GM18502 (cell line): ENCODE data around the gene SYCE3.
"Not testable (repeated sequence)": the region's sequence is repeated elsewhere in the genome, so short reads cannot be mapped to it uniquely, and the experiment has no call there.

ENCODE experiments used
- ATAC-seq: cut with Tn5 transposase; IDR thresholded peaks from one replicate; pipeline ENCODE4 v1.9.1; 2021; ENCODE audit warnings: mild to moderate bottlenecking; ENCODE audit not compliant: unreplicated experiment, poor library complexity

The SYCE3 gene

GRCh38 chr22:50522806-50523438, 39.8 kb downstream of the SYCE3 start:
- ATAC-seq = no peak

DNA sequence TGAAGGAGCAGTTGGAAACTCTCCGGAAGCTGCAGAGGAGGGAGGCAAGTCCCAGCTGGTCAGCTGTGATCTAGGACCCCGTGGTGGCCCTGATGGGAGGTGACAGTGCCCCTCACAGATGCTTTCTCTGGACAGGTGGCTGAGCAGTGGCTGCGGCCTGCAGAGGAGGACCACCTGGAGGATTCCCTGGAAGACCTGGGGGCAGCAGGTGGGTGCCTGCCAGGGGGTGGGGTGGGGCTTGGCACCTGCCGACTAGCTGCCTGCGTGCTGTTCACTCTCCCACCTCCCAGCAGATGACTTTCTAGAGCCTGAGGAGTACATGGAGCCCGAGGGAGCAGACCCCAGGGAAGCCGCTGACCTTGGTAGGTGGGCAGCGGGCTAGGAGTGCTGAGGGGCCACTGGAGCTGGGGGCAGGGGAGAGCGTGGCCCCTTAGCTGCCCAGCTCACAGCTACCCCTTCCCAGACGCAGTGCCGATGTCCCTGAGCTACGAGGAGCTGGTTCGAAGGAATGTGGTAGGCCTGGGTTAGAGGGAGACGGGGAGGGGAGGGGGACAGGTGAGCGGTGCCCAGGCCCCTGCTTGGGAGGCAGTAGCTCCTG, 40.4 kb downstream of the SYCE3 start:
- no peak for ATAC-seq

DNA sequence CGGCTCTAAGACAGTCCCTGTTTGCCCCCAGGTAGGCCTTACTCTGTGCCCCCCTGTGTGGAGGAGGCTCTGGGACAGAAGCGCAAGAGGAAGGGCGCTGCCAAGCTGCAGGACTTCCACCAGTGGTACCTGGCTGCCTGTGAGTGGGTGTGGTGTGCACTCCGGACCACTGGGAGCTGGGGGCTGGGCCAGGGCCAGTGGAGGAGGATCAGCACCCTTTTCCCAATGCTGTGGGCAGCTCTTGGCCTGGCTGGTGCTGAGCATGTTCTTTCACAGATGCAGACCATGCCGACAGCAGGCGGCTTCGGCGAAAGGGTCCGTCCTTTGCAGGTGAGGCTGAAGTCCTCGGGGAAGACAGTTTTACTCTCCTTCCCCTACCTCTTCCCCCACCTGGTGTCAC, 41.0 kb downstream of the SYCE3 start:
- ATAC-seq = no peak

DNA sequence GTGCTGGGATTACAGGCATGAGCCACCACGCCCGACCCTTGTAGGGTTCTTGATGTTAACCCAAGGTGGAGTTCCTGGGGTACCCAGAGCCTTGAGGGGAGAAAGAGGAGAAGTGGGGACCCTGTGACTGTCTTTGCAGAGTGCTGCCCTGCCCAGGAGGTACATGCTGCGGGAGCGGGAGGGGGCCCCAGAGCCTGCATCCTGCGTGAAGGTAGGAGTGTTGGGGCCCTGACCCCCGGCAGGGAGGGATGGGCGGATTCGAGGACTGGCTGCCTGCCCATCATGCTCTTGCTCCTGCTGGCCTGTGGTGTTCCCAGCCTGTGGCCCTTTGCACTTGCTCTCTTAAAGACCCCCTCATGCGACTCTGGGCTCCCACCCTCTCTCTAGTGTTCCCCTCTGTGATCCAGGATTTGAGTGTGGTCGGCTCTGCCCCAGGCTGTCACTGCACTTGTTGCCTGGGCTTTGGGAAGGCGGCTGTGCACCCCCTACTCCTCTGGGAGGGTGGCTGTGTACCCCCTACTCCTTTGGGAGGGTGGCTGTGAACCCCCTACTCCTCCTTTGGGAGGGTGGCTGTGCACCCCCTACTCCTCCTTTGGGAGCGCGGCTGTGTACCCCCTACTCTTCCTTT, 41.8 kb downstream of the SYCE3 start:
- ATAC-seq = no peak

GRCh38 chr22:50520184-50520583, 42.5 kb downstream of the SYCE3 start:
- ATAC-seq = not testable (repeated sequence)

GRCh38 chr22:50519151-50519550, 43.6 kb downstream of the SYCE3 start:
- ATAC-seq = no peak

DNA sequence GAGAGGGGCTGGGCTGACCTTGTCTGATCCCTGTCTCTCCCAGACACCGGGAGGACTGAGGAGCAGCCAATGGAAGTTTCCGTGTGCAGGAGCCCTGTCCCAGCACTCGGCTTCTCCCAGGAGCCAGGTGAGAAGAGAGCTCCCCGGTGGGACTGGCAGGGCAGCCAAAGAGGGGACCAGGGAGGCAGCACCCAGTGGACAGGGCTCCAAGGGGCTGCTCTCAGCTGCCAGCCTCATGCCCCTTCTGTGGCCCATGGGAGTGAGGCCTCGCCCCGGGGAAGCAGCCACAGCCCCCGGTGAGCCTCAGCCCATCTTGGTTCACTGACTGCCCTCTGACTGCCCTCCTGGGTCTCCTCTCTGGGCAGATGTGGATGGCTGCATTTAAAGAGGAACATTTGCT, 44.1 kb downstream of the SYCE3 start:
- no peak for ATAC-seq

GRCh38 chr22:50517495-50518260, 45.0 kb downstream of the SYCE3 start:
- no peak for ATAC-seq

DNA sequence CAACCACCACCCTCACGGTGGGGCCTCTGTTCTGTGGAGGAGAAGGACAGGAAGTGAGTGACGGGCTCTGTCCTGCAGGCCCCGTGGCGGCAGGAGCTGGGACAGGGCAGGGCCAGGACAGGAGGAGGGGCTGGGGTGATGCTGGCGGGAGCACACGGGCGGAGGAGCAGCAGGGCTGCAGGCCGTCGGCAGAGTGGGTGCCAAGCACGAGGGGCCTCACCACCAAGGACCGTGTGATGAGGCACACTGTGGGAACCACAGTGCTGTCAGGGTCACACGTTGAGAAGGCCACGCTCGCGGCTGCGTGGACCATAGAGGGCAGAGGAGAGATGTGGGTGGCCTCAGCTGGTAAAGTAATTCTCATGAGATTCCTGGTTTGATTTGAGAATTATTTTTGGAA, 45.8 kb downstream of the SYCE3 start:
- ATAC-seq = no peak

- no peak for ATAC-seq
Measured at GRCh38 chr22:50516068-50516467, 46.7 kb downstream of the SYCE3 start.

- no peak for ATAC-seq
Measured at GRCh38 chr22:50513175-50513574, 49.5 kb downstream of the SYCE3 start.

- ATAC-seq = no peak
Measured at GRCh38 chr22:50508897-50509296, 53.8 kb downstream of the SYCE3 start.

- ATAC-seq = peak; percentile 69
Measured at GRCh38 chr22:50507991-50508884, 54.5 kb downstream of the SYCE3 start, which contains the start of gene NCAPH2. NCAPH2 (plus strand) TSS chr22:50508224; CDS start chr22:50508338, 114 bp downstream.

DNA sequence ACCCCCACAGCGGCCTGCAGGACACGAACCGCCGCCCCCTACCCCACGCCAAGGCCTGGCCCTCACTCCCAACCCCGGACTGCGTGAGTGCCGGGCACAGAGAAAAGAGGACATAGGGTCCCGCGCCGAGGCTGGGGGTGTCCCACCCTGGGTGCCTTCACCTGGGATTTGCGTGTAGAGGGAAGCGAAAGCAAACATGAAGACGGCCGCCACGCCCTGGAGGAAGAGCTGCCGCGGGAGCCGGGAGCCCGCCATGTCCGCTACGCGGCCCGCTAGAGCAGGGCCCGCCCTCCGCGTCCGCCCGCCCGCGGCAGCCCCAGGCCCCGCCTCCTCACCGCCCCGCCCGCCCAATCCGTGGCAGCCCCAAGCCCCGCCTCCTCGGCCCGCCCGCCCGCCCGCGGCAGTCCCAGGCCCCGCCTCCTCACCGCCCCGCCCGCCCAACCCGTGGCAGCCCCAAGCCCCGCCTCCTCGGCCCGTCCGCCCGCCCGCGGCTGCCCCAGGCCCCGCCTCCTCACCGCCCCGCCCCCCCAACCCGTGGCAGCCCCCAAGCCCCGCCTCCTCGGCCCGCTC, 55.2 kb downstream of the SYCE3 start, which contains the start of gene LMF2:
Gene LMF2 (minus strand): TSS at position 282 of the 570 bp plus-strand sequence. CDS start 27 bp downstream, at position 255.
- ATAC-seq = peak; percentile 59

DNA sequence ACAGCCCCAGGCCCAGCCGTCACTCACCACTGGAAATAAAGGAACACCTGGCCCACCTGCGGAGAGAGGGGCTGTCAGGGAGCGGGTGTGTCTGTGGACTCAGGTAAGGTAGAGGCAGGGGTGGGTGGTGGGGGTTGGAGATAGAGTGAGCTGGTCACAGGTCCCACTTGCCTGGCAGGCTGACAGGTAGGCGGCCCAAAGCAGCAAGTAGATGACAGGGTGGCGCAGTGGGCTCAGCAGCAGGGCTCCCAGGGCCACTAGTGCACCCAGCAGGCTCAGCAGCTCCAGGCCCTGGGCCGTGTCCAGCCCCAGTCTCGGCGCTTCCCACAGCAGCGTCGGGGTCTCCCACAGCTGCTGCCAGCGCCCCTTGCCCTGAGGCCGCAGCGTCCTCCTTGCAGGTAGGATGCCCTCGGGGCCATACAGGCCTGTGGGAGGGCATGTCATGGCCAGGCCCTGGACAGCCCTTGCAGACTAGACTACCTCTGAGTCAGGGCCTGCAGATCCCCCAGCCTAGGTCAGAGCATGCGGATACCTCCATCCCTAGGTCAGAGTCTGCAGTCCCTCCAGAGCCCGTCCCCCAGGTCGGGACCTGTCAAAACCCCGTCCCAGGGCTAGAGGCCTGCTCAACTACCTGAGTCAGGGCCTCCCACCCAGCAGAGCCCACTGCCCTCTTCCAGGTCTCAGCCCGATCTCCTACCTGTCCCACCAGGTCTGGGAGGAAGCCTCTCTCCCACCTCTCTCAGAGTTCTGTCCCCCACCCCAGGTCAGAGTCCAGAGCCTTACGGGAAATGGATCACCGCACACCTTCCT, 55.9 kb downstream of the SYCE3 start:
- ATAC-seq = peak; percentile 4

GRCh38 chr22:50505776-50506610, 56.7 kb downstream of the SYCE3 start:
- ATAC-seq = no peak

DNA sequence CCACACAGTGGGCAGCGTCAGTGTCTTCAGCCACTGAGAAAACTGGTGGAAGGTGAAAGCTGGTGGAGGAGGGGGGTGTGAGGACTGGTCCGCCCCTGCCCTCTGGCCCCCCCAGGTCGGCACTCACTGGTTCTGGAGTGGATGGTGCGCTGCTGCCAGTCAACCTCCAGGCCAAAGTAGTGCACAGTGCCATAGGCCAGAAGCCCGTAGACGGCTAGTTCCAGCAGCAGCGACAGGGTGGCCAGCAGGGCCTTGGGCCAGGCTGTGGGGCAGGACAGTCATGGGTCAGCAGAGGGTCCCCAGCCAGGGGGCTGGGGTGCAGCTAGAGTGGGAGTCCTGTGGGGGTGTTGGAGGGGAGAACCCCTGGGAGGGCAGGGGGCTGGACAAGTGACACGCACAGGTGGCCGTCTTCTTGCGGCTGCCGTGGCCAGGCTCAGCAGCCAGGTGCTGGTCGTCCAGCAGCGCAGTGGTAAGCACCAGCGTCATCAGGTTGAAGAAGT, 57.4 kb downstream of the SYCE3 start:
- ATAC-seq = no peak
